ENCODE measurements around the gene APOL3.

DNA sequence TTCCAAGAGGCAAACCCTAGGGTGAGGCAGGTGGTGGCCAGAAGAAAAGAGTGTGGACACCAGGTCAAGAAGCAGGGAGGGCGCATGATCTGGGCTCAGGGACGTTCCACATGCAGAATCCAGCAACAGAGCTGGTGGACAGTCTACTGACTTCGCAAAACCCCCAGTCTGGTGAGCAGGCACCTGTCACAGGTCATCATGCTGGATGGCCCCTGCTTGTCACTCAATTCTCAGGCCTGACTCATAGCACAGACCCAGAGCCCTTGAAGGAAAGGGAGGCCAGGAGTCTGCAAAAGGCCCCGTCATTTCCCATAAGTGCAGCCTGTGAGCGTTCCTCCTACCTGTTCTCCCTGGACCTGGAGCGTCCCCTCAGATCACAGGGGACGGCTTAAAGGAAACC, 22.9 kb upstream of the APOL3 start:
- TF ChIP-seq, protein P1, sequence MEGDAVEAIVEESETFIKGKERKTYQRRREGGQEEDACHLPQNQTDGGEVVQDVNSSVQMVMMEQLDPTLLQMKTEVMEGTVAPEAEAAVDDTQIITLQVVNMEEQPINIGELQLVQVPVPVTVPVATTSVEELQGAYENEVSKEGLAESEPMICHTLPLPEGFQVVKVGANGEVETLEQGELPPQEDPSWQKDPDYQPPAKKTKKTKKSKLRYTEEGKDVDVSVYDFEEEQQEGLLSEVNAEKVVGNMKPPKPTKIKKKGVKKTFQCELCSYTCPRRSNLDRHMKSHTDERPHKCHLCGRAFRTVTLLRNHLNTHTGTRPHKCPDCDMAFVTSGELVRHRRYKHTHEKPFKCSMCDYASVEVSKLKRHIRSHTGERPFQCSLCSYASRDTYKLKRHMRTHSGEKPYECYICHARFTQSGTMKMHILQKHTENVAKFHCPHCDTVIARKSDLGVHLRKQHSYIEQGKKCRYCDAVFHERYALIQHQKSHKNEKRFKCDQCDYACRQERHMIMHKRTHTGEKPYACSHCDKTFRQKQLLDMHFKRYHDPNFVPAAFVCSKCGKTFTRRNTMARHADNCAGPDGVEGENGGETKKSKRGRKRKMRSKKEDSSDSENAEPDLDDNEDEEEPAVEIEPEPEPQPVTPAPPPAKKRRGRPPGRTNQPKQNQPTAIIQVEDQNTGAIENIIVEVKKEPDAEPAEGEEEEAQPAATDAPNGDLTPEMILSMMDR (conservative IDR thresholded peaks at IDR 0.05) = no peak
- no peak for TF ChIP-seq EZH2 (IDR thresholded peaks at IDR 0.05; ENCODE audit: low read depth)

Data from PC-9 (cell line).